NCI-H2196 treated with DMSO at 0.1 percent for 48 hours (cell line): ENCODE measurements around the gene NR2C1.
"Not testable (repeated sequence)": the region's sequence is repeated elsewhere in the genome, so short reads cannot be mapped to it uniquely, and the experiment has no call there.

ENCODE experiments used
- DNase-seq: peaks from one replicate; lab custom pipeline; 2025; ENCODE audit not compliant: unreplicated experiment; lab: John Stamatoyannopoulos, UW

NR2C1 gene

GRCh38 chr12:95072900-95073697, at the start of gene NR2C1:
TSS of gene NR2C1 (minus strand) at chr12:95073618. CDS start at chr12:95067384, 6,234 bp downstream.
- peak; percentile 92 for DNase-seq

- no peak for DNase-seq
Observed at GRCh38 chr12:95118788-95119179, 45.4 kb upstream of the NR2C1 start.

- DNase-seq: no peak
Observed at GRCh38 chr12:95118138-95118787, 44.8 kb upstream of the NR2C1 start.

- peak; percentile 33 for DNase-seq
Observed at GRCh38 chr12:95117178-95117599, 43.8 kb upstream of the NR2C1 start.

- DNase-seq: no peak
Observed at GRCh38 chr12:95116773-95117172, 43.4 kb upstream of the NR2C1 start.

- DNase-seq: no peak
Observed at GRCh38 chr12:95116341-95116740, 42.9 kb upstream of the NR2C1 start.

GRCh38 chr12:95115641-95116040, 42.2 kb upstream of the NR2C1 start:
- no peak for DNase-seq

GRCh38 chr12:95114766-95115405, 41.5 kb upstream of the NR2C1 start:
- DNase-seq: no peak

- DNase-seq: no peak
Observed at GRCh38 chr12:95107362-95107761, 33.9 kb upstream of the NR2C1 start.

- DNase-seq: no peak
Observed at GRCh38 chr12:95105540-95105939, 32.1 kb upstream of the NR2C1 start.

- DNase-seq: no peak
Observed at GRCh38 chr12:95104919-95105452, 31.6 kb upstream of the NR2C1 start.

- peak; percentile 86 for DNase-seq
Observed at GRCh38 chr12:95102916-95103671, 29.7 kb upstream of the NR2C1 start.

GRCh38 chr12:95101957-95102356, 28.5 kb upstream of the NR2C1 start:
- DNase-seq: not testable (repeated sequence)

- no peak for DNase-seq
Observed at GRCh38 chr12:95100264-95101190, 27.1 kb upstream of the NR2C1 start.

GRCh38 chr12:95099270-95099790, 25.9 kb upstream of the NR2C1 start:
- no peak for DNase-seq

- DNase-seq: peak; percentile 54
Observed at GRCh38 chr12:95096852-95097251, 23.4 kb upstream of the NR2C1 start.

GRCh38 chr12:95096378-95096777, 23.0 kb upstream of the NR2C1 start:
- DNase-seq: no peak

GRCh38 chr12:95095866-95096265, 22.4 kb upstream of the NR2C1 start:
- DNase-seq: not testable (repeated sequence)

GRCh38 chr12:95089462-95089861, 16.0 kb upstream of the NR2C1 start:
- DNase-seq: no peak

- DNase-seq: no peak
Observed at GRCh38 chr12:95088379-95088778, 15.0 kb upstream of the NR2C1 start.
